SIG-M5 treated with dmso at 0.1 percent for 504 hours (cell line): ENCODE measurements around the gene SPOCK1.
A peak's percentile ranks its signal among the peaks of the same experiment; 100 is the strongest.

Experiments used
- DNase-seq: peaks from one replicate; lab custom pipeline; 2025; ENCODE audit not compliant: unreplicated experiment; lab: John Stamatoyannopoulos, UW

Gene SPOCK1

GRCh38 chr5:137366526-137366925, 132.6 kb downstream of the SPOCK1 start:
- no peak for DNase-seq

GRCh38 chr5:137365126-137365865, 133.8 kb downstream of the SPOCK1 start:
- DNase-seq: no peak

DNA sequence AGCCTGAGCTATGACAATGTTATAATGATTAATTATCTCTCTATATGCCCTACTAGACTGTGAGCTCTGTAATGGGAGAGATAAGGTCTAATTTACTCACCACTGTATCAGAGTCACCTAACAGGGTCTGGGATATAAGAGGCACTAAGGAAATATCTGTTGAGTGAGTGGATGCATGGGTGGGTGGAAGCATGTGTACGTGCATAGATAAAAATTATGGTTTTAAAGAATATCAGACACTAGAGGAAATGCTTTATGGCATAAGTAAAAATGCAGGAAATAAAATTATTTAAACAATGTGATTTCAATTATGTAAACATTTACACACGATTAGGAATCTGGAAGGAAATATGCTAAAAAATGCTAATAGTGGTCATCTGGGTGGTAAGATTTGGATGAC, 137.8 kb downstream of the SPOCK1 start:
- DNase-seq: no peak

- no peak for DNase-seq
Observed at GRCh38 chr5:137360607-137361006, 138.5 kb downstream of the SPOCK1 start.

- no peak for DNase-seq
Observed at GRCh38 chr5:137359941-137360340, 139.2 kb downstream of the SPOCK1 start.

GRCh38 chr5:137357436-137357835, 141.7 kb downstream of the SPOCK1 start:
- DNase-seq: no peak

DNA sequence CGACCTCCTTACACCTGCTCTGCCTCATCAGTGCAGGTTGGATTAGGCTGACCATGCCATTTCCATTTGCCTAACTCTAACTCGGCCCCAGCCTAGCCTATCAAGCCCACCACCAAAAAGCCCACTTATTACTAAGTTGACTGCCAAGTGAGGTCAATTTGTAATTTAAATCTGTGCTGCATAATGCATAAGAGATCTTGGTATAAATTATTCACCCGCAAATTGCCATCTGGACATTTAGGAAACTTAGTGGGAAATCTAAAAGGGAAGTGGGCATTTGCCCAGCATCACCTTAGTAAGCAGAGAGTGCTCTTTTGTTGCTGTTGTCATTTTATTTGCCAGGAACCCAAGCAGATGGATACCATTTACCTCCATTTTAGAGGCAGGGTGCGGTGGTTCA, 143.0 kb downstream of the SPOCK1 start:
- no peak for DNase-seq

GRCh38 chr5:137355708-137356107, 143.4 kb downstream of the SPOCK1 start:
- no peak for DNase-seq

- DNase-seq: no peak
Observed at GRCh38 chr5:137352095-137352494, 147.0 kb downstream of the SPOCK1 start.

GRCh38 chr5:137350791-137351190, 148.3 kb downstream of the SPOCK1 start:
- no peak for DNase-seq

- DNase-seq: no peak
Observed at GRCh38 chr5:137348759-137349158, 150.4 kb downstream of the SPOCK1 start.

DNA sequence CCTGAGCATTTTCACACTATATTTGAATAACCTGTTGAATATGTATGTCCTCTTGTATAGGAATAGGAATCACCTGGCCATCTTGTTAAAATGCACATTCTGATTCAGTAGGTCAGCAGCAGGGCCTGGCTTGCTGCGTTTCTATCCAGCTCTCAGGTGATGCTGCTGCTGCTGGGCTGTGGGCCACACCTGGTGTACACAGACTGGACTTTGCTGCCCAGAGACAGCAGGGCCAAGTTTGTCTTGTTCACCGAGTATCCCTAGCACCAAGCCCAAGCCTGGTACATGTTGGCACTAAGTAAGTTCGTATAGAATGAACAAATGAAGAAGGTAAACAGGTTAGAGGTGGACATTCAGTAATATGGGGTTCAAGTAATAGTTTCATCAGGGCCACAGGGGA, 151.3 kb downstream of the SPOCK1 start:
- no peak for DNase-seq

DNA sequence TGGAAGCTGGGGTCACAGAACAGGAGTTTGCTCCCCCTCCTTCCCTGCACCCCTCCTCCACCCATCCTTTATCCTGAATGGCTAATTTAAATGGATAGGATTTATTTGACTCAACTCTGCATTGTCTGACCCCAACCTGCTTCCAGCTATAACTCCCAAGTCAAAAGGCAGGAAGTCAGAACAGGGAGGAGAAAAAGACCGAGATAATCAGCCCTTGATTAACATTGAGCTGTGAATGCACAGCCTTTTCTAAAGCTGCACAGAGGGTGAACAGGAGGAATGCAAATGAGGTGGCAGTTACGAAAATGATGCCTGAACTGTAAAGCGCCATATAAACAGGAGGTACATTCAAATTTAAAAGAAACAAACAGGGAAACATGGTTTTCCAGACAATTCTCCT, 152.8 kb downstream of the SPOCK1 start:
- no peak for DNase-seq

GRCh38 chr5:137345396-137345795, 153.7 kb downstream of the SPOCK1 start:
- DNase-seq: no peak

DNA sequence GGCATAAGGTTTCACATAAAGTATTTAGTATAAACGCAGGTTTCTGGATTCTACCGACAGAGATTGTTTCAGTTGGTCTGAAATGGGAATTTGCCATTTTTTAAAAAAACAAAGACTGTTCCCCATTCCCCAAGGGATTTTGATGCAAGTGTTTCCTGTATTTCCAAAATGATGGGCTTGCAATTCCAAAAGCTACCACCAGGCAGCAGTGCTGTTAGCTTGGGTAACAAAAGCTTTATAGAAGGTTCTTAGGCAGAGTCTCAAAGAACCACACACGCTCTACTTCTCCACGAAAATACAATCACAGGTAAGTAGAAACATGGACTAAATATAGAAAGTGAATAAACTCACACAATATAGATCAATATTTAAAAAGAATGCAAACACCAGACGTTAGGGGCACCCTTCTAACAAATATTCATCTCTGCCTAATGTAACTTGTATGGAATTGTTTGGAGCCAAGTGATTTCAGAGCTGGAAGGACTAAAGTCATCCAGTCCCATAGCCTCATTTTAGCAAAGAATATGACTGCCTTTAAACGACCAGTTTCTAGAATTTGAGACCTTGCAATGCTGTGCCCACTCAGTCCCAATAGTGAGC, 154.3 kb downstream of the SPOCK1 start:
- peak; percentile 3 for DNase-seq

DNA sequence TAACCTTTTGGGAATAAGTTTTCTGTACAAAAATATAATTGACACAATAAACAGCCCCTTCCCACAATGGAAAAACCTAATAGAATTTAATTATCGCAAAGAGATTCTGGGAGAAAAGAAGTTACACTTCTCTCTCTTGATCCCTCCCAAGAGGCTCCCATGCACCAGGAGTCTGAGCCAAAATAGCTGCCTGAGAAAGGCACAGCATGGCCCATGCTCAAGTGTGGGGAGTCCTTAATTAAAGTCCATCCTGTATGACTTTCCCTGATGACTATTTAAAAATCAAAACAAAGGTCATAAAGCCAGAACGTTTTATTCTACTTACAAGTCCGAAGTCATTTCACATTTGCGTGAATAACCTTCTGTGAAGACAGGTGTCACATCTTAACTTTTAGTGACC, 155.1 kb downstream of the SPOCK1 start:
- DNase-seq: no peak

GRCh38 chr5:137342764-137343163, 156.4 kb downstream of the SPOCK1 start:
- no peak for DNase-seq

GRCh38 chr5:137341831-137342230, 157.3 kb downstream of the SPOCK1 start:
- DNase-seq: no peak

DNA sequence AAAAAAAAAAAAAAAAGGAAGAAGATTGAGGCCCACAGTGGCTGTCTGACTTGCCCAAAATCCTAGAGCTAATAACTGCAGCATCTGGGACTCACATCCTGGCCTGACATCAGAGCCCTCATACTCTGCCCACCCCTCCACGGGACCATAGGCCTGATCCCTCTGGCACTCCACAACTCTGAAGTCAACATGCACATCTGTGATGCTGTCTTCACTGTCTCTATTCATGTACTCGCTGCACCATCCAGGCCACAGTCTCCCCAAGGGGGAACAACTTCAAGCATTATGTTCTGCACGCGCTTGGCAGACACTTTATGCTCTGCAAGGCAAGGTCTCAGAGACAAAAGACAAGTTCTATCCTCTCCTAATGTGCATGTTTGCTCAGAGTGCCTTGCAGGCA, 158.2 kb downstream of the SPOCK1 start:
- DNase-seq: no peak

- DNase-seq: no peak
Observed at GRCh38 chr5:137336565-137337120, 162.5 kb downstream of the SPOCK1 start.

DNA sequence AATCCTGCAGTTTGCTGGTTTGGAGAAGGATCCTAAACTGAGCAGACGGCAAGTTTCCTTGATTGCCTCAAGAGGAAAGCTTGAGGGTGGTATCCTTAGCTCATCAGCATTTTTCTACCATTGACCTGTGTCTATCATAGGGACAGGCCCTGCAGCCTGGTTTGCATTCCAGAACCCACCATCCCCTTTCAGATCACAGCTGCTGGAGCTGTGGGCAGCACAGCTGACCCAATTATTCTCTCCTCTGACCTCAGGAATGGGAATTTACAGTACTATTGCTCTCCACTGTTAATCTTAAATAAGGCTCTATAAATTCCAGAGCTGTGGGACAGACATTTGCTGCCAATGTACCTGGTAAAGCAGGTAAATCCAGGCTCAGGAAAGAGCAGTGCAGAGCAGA, 163.0 kb downstream of the SPOCK1 start:
- no peak for DNase-seq

DNA sequence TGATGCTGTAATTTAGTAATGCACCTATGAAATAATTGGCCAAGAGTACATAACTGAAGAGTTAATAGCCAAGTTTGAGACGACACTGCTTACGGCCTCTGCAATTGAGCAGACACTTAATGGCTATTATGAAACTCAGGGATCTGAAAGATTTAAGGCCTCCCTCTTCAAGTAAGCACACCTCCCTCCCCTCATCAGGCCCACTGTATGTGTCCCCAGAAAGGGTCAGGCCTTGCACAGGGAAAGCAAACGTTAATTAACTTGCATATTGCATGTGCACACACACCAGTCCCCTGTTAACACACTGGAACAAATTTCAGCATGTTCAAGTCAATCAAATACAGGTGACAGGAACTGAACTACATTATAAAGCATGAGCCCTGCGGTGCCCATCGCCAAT, 163.6 kb downstream of the SPOCK1 start:
- no peak for DNase-seq

DNA sequence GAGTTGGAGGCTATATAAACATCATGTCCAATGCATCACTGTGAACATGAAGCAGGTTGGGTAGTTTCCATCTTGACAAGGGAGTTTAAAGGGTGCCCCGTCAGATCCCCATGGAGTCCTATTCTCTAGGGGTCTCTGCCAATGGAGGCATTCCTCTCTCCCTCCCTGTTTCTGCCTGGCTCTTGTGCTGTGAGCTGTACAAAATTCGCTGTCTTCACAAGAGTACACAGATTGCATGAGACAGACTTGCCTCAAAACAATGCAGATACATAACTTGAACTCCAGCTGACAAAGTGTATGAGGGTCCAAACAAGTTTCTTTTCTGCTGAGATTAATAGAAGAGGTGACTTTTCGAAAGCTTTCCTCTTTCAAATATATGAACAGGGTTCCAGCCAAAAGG, 165.2 kb downstream of the SPOCK1 start:
- no peak for DNase-seq
